B cell (primary cell): ENCODE data around the gene ASCL5. TPM values are rescaled to one million over a fixed set of nuclear protein-coding genes. Genes with fewer than 3 reads are reported as not detected.

Experiments
- ATAC-seq: fragments of 200-7000 bp; cut with Tn5 transposase; one replicate; pipeline ENCODE4 v1.10.0; 2021; ENCODE audit warnings: low read depth, mild to moderate bottlenecking, moderate number of reproducible peaks, moderate library complexity
- CTCF ChIA-PET: fragments of 350-600 bp; sonication (Branson Sonifier 250); formaldehyde crosslinking; loops from one replicate; lab custom pipeline; 2021; ENCODE audit warnings: antibody characterized with exemption, inconsistent platforms; lab: Charles Lee
- POLR2A ChIA-PET: fragments of 350-600 bp; sonication (Branson Sonifier 250); formaldehyde crosslinking; loops from one replicate; lab custom pipeline; 2021; ENCODE audit warnings: antibody characterized with exemption; lab: Charles Lee
- DNase-seq: peaks from one replicate; pipeline ENCODE4 v3.0.0; 2013
- H2AFZ ChIP-seq: 2 replicates; pipeline ENCODE4 v1.6.1; 2012; ENCODE audit warnings: mild to moderate bottlenecking, low read depth, low read length; ENCODE audit not compliant: insufficient read depth, poor library complexity, severe bottlenecking
- H3K27ac ChIP-seq, 2 donors: 1 replicate in 1 of 2; 2 replicates in 1 of 2; pipeline ENCODE4 v1.5.1; 2012 to 2013; ENCODE audit warnings: low read length in 2 of 2, mild to moderate bottlenecking in 2 of 2, moderate library complexity in 1 of 2
- H3K27me3 ChIP-seq, 4 experiments: fragments of 200-600 bp in 1 of 4; sonication (generic) in 1 of 4; replicated peaks in 1 of 4; 1 replicate in 2 of 4; 2 replicates in 2 of 4; pipeline versions ENCODE4 v1.6.1 to v1.7.0; 2013 to 2016; ENCODE audit warnings: low read length in 3 of 4, mild to moderate bottlenecking in 2 of 4, mixed read lengths in 1 of 4, moderate library complexity in 1 of 4; ENCODE audit not compliant: insufficient read depth in 4 of 4, control insufficient read depth in 3 of 4; ENCODE audit errors: control extremely low read depth in 1 of 4
- H3K36me3 ChIP-seq, 2 experiments: replicated peaks in 1 of 2; 1 replicate in 1 of 2; 2 replicates in 1 of 2; pipeline versions ENCODE4 v1.6.1 to v1.7.1; 2013; ENCODE audit warnings: low read length in 1 of 2; ENCODE audit not compliant: insufficient read depth in 2 of 2, control insufficient read depth in 1 of 2; ENCODE audit errors: control extremely low read depth in 1 of 2, extremely low read depth in 1 of 2
- H3K4me1 ChIP-seq, 2 donors: fragments of 200-600 bp in 1 of 2; sonication (generic) in 1 of 2; 1 replicate in 1 of 2; 2 replicates in 1 of 2; pipeline versions ENCODE4 v1.5.1 to v1.6.1; 2013 to 2017; ENCODE audit warnings: low read length in 2 of 2; ENCODE audit not compliant: control insufficient read depth in 2 of 2, insufficient read depth in 2 of 2
- H3K4me2 ChIP-seq: replicated peaks from 2 replicates; pipeline ENCODE3; 2012; ENCODE audit warnings: mild to moderate bottlenecking, low read depth, low read length; ENCODE audit not compliant: poor library complexity, severe bottlenecking
- H3K4me3 ChIP-seq, 5 experiments: fragments of 200-600 bp in 1 of 5; sonication (generic) in 1 of 5; 1 replicate in 3 of 5; 2 replicates in 2 of 5; pipeline versions ENCODE4 v1.5.1 to v1.7.0; 2011 to 2016; ENCODE audit warnings: low read length in 4 of 5, mild to moderate bottlenecking in 4 of 5, low read depth in 2 of 5, control low read depth in 1 of 5, moderate library complexity in 1 of 5; ENCODE audit not compliant: insufficient read depth in 1 of 5; ENCODE audit errors: control extremely low read depth in 1 of 5, extremely low read depth in 1 of 5
- H3K79me2 ChIP-seq: fragments of 200-600 bp; sonication (generic); one replicate; pipeline ENCODE4 v1.6.0; 2016; ENCODE audit warnings: low read length; ENCODE audit not compliant: control insufficient read depth, insufficient read depth
- H3K9ac ChIP-seq: fragments of 200-600 bp; sonication (generic); 2 replicates; pipeline ENCODE4 v1.6.1; 2017; ENCODE audit warnings: mild to moderate bottlenecking, low read length, moderate library complexity
- H3K9me3 ChIP-seq, 3 donors: one replicate each; pipeline versions ENCODE4 v1.6.1 to v1.7.1; 2013; ENCODE audit warnings: low read length in 2 of 3; ENCODE audit not compliant: control insufficient read depth in 2 of 3, insufficient read depth in 1 of 3; ENCODE audit errors: control extremely low read depth in 1 of 3
- H4K20me1 ChIP-seq: 2 replicates; pipeline ENCODE4 v1.6.0; 2012; ENCODE audit warnings: mild to moderate bottlenecking, low read length; ENCODE audit not compliant: insufficient read depth, control insufficient read depth, poor library complexity, severe bottlenecking
- H3K27ac Mint-ChIP-seq: one replicate; pipeline ENCODE4 v1.8.0; 2021; ENCODE audit warnings: mixed read lengths
- H3K27me3 Mint-ChIP-seq: one replicate; pipeline ENCODE4 v1.8.0; 2021; ENCODE audit warnings: mixed read lengths
- H3K4me1 Mint-ChIP-seq: one replicate; pipeline ENCODE4 v1.8.0; 2021; ENCODE audit warnings: mixed read lengths
- H3K4me3 Mint-ChIP-seq: one replicate; pipeline ENCODE4 v1.8.0; 2021; ENCODE audit warnings: mixed read lengths
- H3K9me3 Mint-ChIP-seq: one replicate; pipeline ENCODE4 v1.8.0; 2022; ENCODE audit warnings: mixed read lengths; ENCODE audit not compliant: insufficient read depth
- CTCF ChIP-seq: fragments of 200-600 bp; IDR thresholded peaks from one replicate; pipeline ENCODE4 v1.8.0; 2022; ENCODE audit warnings: antibody characterized with exemption, mild to moderate bottlenecking
- EZH2 ChIP-seq: IDR thresholded peaks from 2 replicates; pipeline ENCODE4 v1.6.1; 2012; ENCODE audit warnings: borderline replicate concordance, low read depth, mild to moderate bottlenecking, moderate library complexity, low read length; ENCODE audit not compliant: insufficient read depth, poor library complexity, severe bottlenecking
- WGBS: methylation state at CpG from one replicate; pipeline ENCODE4 v1.1.5; 2013; ENCODE audit warnings: missing lambda C conversion rate; ENCODE audit not compliant: insufficient coverage; 5-methylcytosine and 5-hydroxymethylcytosine counted together
- intact Hi-C: fragments of 100-400 bp; cut with micrococcal nuclease; formaldehyde crosslinking; loops from one replicate; pipeline ENCODE4 v1.10.0; 2022
- polyA minus RNA-seq: library from RNA; depleted of rRNA, polyadenylated mRNA; stranded (reverse); fragments of >200 nt; gene quantifications from 2 replicates; pipeline ENCODE4 v1.2.3, GENCODE V29; 2012
- polyA plus RNA-seq: library from polyadenylated mRNA; depleted of rRNA; stranded (reverse); fragments of >200 nt; gene quantifications from 2 replicates; pipeline ENCODE4 v1.2.3, GENCODE V29; 2012
- total RNA-seq, 2 donors: library from RNA; stranded (reverse); fragments of 120-200 nt in 1 of 2; gene quantifications; 1 replicate in 1 of 2; 2 replicates in 1 of 2; pipeline versions ENCODE4 v1.2.3 to v1.2.4, GENCODE V29; 2013 to 2022

Gene ASCL5
- not detected in 2 replicates for total RNA-seq
- total RNA-seq (2013): not detected
- not detected in 2 replicates for polyA plus RNA-seq
- not detected in 2 replicates for polyA minus RNA-seq

GRCh38 chr1:201126832-201127754 lies at the start of gene ASCL5:
TSS of gene ASCL5 (minus strand) at chr1:201127184. CDS start at chr1:201115372, 11,812 bp downstream.
- no peak within 1 kb of the TSS for H3K9ac ChIP-seq
- H3K79me2 ChIP-seq: no peaks in the 10 kb centered on the region
- no peak within 1 kb of the TSS for H3K27ac Mint-ChIP-seq
- 91% methylated on average over 23 of the region's 24 CpGs for WGBS
- TF ChIP-seq CTCF: no peak
- TF ChIP-seq EZH2: no peak
- no peaks in the 10 kb centered on the region for H3K4me1 Mint-ChIP-seq
- H3K36me3 ChIP-seq: no peaks in the 10 kb centered on the region
- no peak for ATAC-seq
- no peak for DNase-seq
- intact Hi-C loops: no loop called here
- H3K27me3 Mint-ChIP-seq: peaks cover 17% of the 10 kb centered on the region
- H3K9me3 Mint-ChIP-seq: peaks cover 3% of the 10 kb centered on the region
- no peaks in the 10 kb centered on the region for H4K20me1 ChIP-seq
- CTCF ChIA-PET: interaction anchor here (1.6 kb wide), 1 partner anchor 155 kb away, joined by 5 read pairs; no protein-coding TSS in a partner anchor
- H3K4me3 Mint-ChIP-seq: no peak within 1 kb of the TSS
- no peak within 1 kb of the TSS for H2AFZ ChIP-seq
- no peak within 1 kb of the TSS for H3K4me3 ChIP-seq
- H3K4me2 ChIP-seq: no peak within 1 kb of the TSS
- H3K4me1 ChIP-seq: no peaks in the 10 kb centered on the region
- H3K27me3 ChIP-seq: peaks cover 0 to 3% (median 0%) of the 10 kb centered on the region in 4 experiments
- POLR2A ChIA-PET: no interaction called here
- H3K9me3 ChIP-seq: no peaks in the 10 kb centered on the region
- H3K27ac ChIP-seq: no peak within 1 kb of the TSS
